H1 (cell line): ENCODE results near the gene PRTN3. TPM values are rescaled to one million over a fixed set of nuclear protein-coding genes. Genes with fewer than 3 reads are reported as not detected.

Experiments
- CTCF ChIA-PET: fragments of 300-600 bp; sonication (Branson Sonifier 250); formaldehyde crosslinking; loops from one replicate; lab custom pipeline; 2021; ENCODE audit not compliant: partially characterized antibody; lab: Charles Lee
- POLR2A ChIA-PET: fragments of 300-600 bp; sonication (Branson Sonifier 250); formaldehyde crosslinking; loops from one replicate; lab custom pipeline; 2021; ENCODE audit warnings: inconsistent platforms; ENCODE audit not compliant: partially characterized antibody; lab: Charles Lee
- DNase-seq, 2 experiments: peaks; one replicate each; pipeline versions ENCODE4 v3.0.0 to v3.0.0-alpha.2; 2010 to 2022; ENCODE audit warnings: low spot score in 2 of 2, low read depth in 1 of 2, mixed read lengths in 1 of 2
- FAIRE-seq: peaks from 2 replicates; lab custom pipeline; 2011; peaks lifted over from hg19 to GRCh38; lab: Jason Lieb, UNC
- H2AFZ ChIP-seq: 2 replicates; pipeline ENCODE4 v1.8.1; 2012; ENCODE audit warnings: low read length, inconsistent platforms
- H2AK5ac ChIP-seq: 2 replicates; pipeline ENCODE4 v1.6.1; 2013; ENCODE audit warnings: low read depth, low read length
- H2BK120ac ChIP-seq: replicated peaks from 2 replicates; pipeline ENCODE3; 2013; ENCODE audit warnings: low read depth, low read length, inconsistent platforms
- H2BK12ac ChIP-seq: 2 replicates; pipeline ENCODE4 v1.6.1; 2013; ENCODE audit warnings: low read depth, low read length
- H2BK15ac ChIP-seq: 2 replicates; pipeline ENCODE4 v1.6.1; 2013; ENCODE audit warnings: low read length
- H2BK20ac ChIP-seq: 2 replicates; pipeline ENCODE4 v1.6.1; 2013; ENCODE audit warnings: low read length
- H2BK5ac ChIP-seq: 2 replicates; pipeline ENCODE4 v1.6.1; 2013; ENCODE audit warnings: low read depth, low read length
- H3K14ac ChIP-seq: 2 replicates; pipeline ENCODE4 v1.6.1; 2013; ENCODE audit warnings: inconsistent platforms; ENCODE audit not compliant: insufficient read length
- H3K18ac ChIP-seq: 2 replicates; pipeline ENCODE4 v1.6.1; 2013; ENCODE audit warnings: low read length; ENCODE audit errors: extremely low read depth
- H3K23ac ChIP-seq: 2 replicates; pipeline ENCODE4 v1.6.1; 2013; ENCODE audit warnings: inconsistent platforms; ENCODE audit not compliant: insufficient read length
- H3K23me2 ChIP-seq: 2 replicates; pipeline ENCODE4 v1.6.1; 2013; ENCODE audit warnings: low read depth, low read length
- H3K27ac ChIP-seq: 2 replicates; pipeline ENCODE4 v1.6.1; 2011; ENCODE audit warnings: low read depth, low read length, inconsistent platforms
- H3K27me3 ChIP-seq, 4 experiments: replicated peaks in 1 of 4; 1 replicate in 1 of 4; 2 replicates in 3 of 4; pipeline versions ENCODE4 v1.6.1 to v1.8.1; 2011 to 2013; ENCODE audit warnings: low read length in 3 of 4, mild to moderate bottlenecking in 3 of 4, inconsistent platforms in 2 of 4, mixed read lengths in 2 of 4, moderate library complexity in 1 of 4; ENCODE audit not compliant: control insufficient read depth in 3 of 4, insufficient read depth in 3 of 4; ENCODE audit errors: extremely low read depth in 1 of 4
- H3K36me3 ChIP-seq, 4 experiments: 2 replicates each; pipeline versions ENCODE4 v1.6.1 to v1.8.1; 2011 to 2013; ENCODE audit warnings: mild to moderate bottlenecking in 4 of 4, low read length in 3 of 4, moderate library complexity in 2 of 4, control low read depth in 1 of 4, inconsistent platforms in 1 of 4; ENCODE audit not compliant: insufficient read depth in 4 of 4, control insufficient read depth in 2 of 4
- H3K4ac ChIP-seq: replicated peaks from 2 replicates; pipeline ENCODE3; 2013; ENCODE audit warnings: low read length, low read depth, mixed read lengths, inconsistent platforms; ENCODE audit not compliant: insufficient read length
- H3K4me1 ChIP-seq, 4 experiments: replicated peaks in 1 of 4; 1 replicate in 1 of 4; 2 replicates in 3 of 4; pipeline versions ENCODE4 v1.6.1 to v1.8.1; 2011 to 2013; ENCODE audit warnings: low read length in 3 of 4, inconsistent platforms in 2 of 4, mixed read lengths in 1 of 4; ENCODE audit not compliant: insufficient read depth in 4 of 4, control insufficient read depth in 3 of 4
- H3K4me2 ChIP-seq, 2 experiments: 2 replicates each; pipeline versions ENCODE4 v1.6.1 to v1.8.1; 2011 to 2013; ENCODE audit warnings: low read depth in 2 of 2, low read length in 2 of 2, control low read depth in 1 of 2, inconsistent platforms in 1 of 2, mild to moderate bottlenecking in 1 of 2; ENCODE audit not compliant: insufficient read depth in 1 of 2
- H3K4me3 ChIP-seq, 4 experiments: fragments of 200-600, 300-600 bp in 1 of 4; sonication (generic), shearing (Covaris generic), sonication (Bioruptor Twin) in 1 of 4; 2 replicates each; pipeline versions ENCODE4 v1.5.1 to v1.8.1; 2011 to 2016; ENCODE audit warnings: low read length in 4 of 4, low read depth in 3 of 4, control low read depth in 2 of 4, inconsistent platforms in 2 of 4, mild to moderate bottlenecking in 2 of 4, mixed read lengths in 1 of 4, moderate library complexity in 1 of 4; ENCODE audit not compliant: insufficient read depth in 2 of 4; ENCODE audit errors: extremely low read depth in 1 of 4
- H3K56ac ChIP-seq: replicated peaks from 2 replicates; pipeline ENCODE3; 2013; ENCODE audit warnings: low read depth, mild to moderate bottlenecking, mixed read lengths, low read length, inconsistent platforms; ENCODE audit not compliant: insufficient read length
- H3K79me1 ChIP-seq: 2 replicates; pipeline ENCODE4 v1.6.1; 2013; ENCODE audit warnings: low read depth, low read length, control low read depth
- H3K79me2 ChIP-seq, 2 experiments: 2 replicates each; pipeline versions ENCODE4 v1.6.1 to v1.8.1; 2012 to 2013; ENCODE audit warnings: low read length in 2 of 2, mild to moderate bottlenecking in 2 of 2, inconsistent platforms in 1 of 2; ENCODE audit not compliant: insufficient read depth in 2 of 2, control insufficient read depth in 1 of 2
- H3K9ac ChIP-seq, 4 experiments: replicated peaks in 1 of 4; 1 replicate in 1 of 4; 2 replicates in 3 of 4; pipeline versions ENCODE4 v1.6.1 to v1.8.1; 2011 to 2013; ENCODE audit warnings: low read depth in 3 of 4, low read length in 3 of 4, control low read depth in 2 of 4, mild to moderate bottlenecking in 2 of 4, moderate library complexity in 2 of 4, inconsistent platforms in 1 of 4; ENCODE audit errors: extremely low read depth in 1 of 4
- H3K9me3 ChIP-seq, 2 experiments: 2 replicates each; pipeline versions ENCODE4 v1.6.1 to v1.8.1; 2012 to 2013; ENCODE audit warnings: mild to moderate bottlenecking in 2 of 2, moderate library complexity in 2 of 2, control low read depth in 1 of 2, inconsistent platforms in 1 of 2, low read depth in 1 of 2, low read length in 1 of 2, mixed read lengths in 1 of 2; ENCODE audit not compliant: insufficient read depth in 2 of 2
- H4K20me1 ChIP-seq, 2 experiments: replicated peaks in 1 of 2; 2 replicates each; pipeline versions ENCODE3 to v1.8.1; 2011 to 2013; ENCODE audit warnings: inconsistent platforms in 2 of 2, low read length in 2 of 2, mild to moderate bottlenecking in 1 of 2; ENCODE audit not compliant: insufficient read depth in 2 of 2, control insufficient read depth in 1 of 2
- H4K5ac ChIP-seq: 2 replicates; pipeline ENCODE4 v1.6.1; 2013; ENCODE audit warnings: low read length, low read depth, mixed read lengths, inconsistent platforms; ENCODE audit not compliant: insufficient read length
- H4K8ac ChIP-seq: 2 replicates; pipeline ENCODE4 v1.8.0; 2013; ENCODE audit warnings: mild to moderate bottlenecking, moderate library complexity, low read length, inconsistent platforms; ENCODE audit not compliant: insufficient read depth; ENCODE audit errors: extremely low read depth
- H4K91ac ChIP-seq: replicated peaks from 2 replicates; pipeline ENCODE3; 2013; ENCODE audit warnings: low read length, mixed read lengths, inconsistent platforms; ENCODE audit not compliant: insufficient read length
- CEBPB ChIP-seq: IDR thresholded peaks from 2 replicates; pipeline ENCODE4 v1.6.1; 2012; ENCODE audit warnings: low read depth, low read length
- CHD1 ChIP-seq: IDR thresholded peaks from 2 replicates; pipeline ENCODE4 v1.6.1; 2012; ENCODE audit warnings: low read depth, low read length, improper control_type of control experiment
- CTCF ChIP-seq, 3 experiments: IDR thresholded peaks; 1 replicate in 2 of 3; 2 replicates in 1 of 3; pipeline versions ENCODE4 v1.5.1 to v1.6.1; 2011; ENCODE audit warnings: low read length in 3 of 3, mild to moderate bottlenecking in 3 of 3, inconsistent platforms in 2 of 3, low read depth in 1 of 3, moderate library complexity in 1 of 3; ENCODE audit not compliant: insufficient read depth in 1 of 3; ENCODE audit errors: control extremely low read depth in 1 of 3
- HDAC2 ChIP-seq, 2 experiments: fragments of 300-600 bp in 1 of 2; sonication (generic) in 1 of 2; IDR thresholded peaks; 2 replicates each; pipeline ENCODE4 v1.6.1; 2011 to 2012; ENCODE audit warnings: low read depth in 2 of 2, low read length in 2 of 2, mild to moderate bottlenecking in 2 of 2, moderate library complexity in 2 of 2, borderline replicate concordance in 1 of 2, inconsistent platforms in 1 of 2
- KDM4A ChIP-seq: IDR thresholded peaks from one replicate; pipeline ENCODE4 v1.7.1; 2012; ENCODE audit warnings: low read depth, mild to moderate bottlenecking, moderate library complexity, low read length, inconsistent platforms; ENCODE audit not compliant: severe bottlenecking
- SAP30 ChIP-seq: fragments of 300-600 bp; sonication (generic); IDR thresholded peaks from 2 replicates; pipeline ENCODE4 v1.7.1; 2012; ENCODE audit warnings: low read length, moderate library complexity, mild to moderate bottlenecking, inconsistent platforms; ENCODE audit not compliant: insufficient read depth, insufficient replicate concordance
- SP4 ChIP-seq: IDR thresholded peaks from 2 replicates; pipeline ENCODE4 v1.6.1; 2012; ENCODE audit warnings: low read length, inconsistent platforms
- ZNF274 ChIP-seq: IDR thresholded peaks from 2 replicates; pipeline ENCODE4 v1.7.0; 2012; ENCODE audit warnings: low read length, borderline replicate concordance; ENCODE audit errors: extremely low read depth
- WGBS, 2 experiments: shearing (Covaris generic) in 1 of 2; methylation state at CpG; one replicate each; pipeline versions ENCODE4 v1.1.6 to v1.1.7; 2013 to 2015; ENCODE audit warnings: low lambda C conversion rate in 2 of 2, mixed read lengths in 2 of 2, inconsistent platforms in 1 of 2, low coverage in 1 of 2, missing lambda C conversion rate in 1 of 2; ENCODE audit not compliant: insufficient replicate concordance in 2 of 2, insufficient coverage in 1 of 2, insufficient read length in 1 of 2; ENCODE audit errors: extremely low coverage in 1 of 2, missing lambda C conversion rate in 1 of 2; 5-methylcytosine and 5-hydroxymethylcytosine counted together
- polyA plus RNA-seq, 7 experiments: library from polyadenylated mRNA; depleted of rRNA in 3 of 7; stranded (reverse) in 5 of 7; unstranded in 2 of 7; fragments of >200 nt in 5 of 7; fragments of 200-250 nt in 2 of 7; gene quantifications; 1 replicate in 5 of 7; 2 replicates in 1 of 7; 4 replicates in 1 of 7; pipeline versions ENCODE4 v1.2.1 to v1.2.3, GENCODE V29; 2011 to 2013; ENCODE audit warnings: missing spikeins in 2 of 7, mixed read lengths in 2 of 7
- total RNA-seq: library from RNA; stranded (reverse); fragmentation: NEBNext Ultra II Directional; extraction: Animal tissue kit (Norgen Biotek cat#: 25700); gene quantifications from 2 replicates; pipeline ENCODE4 v1.2.1, GENCODE V29; 2021

The PRTN3 gene
- total and polyA plus RNA-seq, 2 of the 8 experiments (the other 6 are each of a cell fraction or from before 2014, with no cell fraction given) = 0.39 to 2.1 TPM

- Histone ChIP-seq H3K4me3 (peak overlapping the region; percentile 88 to 100 (median 96)), H3K27me3 (no peaks in the 10 kb centered on the region), H3K23me2 (peaks cover 10% of the 10 kb centered on the region; the same call in 1 of the 2 replicates), H3K79me1 (peaks cover 10% of the 10 kb centered on the region; the same call in 1 of the 2 replicates), H4K5ac (no peak overlapping the region), H3K56ac (no peak overlapping the region), H4K91ac (no peak overlapping the region), H2AK5ac (no peak overlapping the region), H3K4ac (no peak overlapping the region), H3K9ac (peak overlapping the region; percentile 86 to 98 (median 93)), H3K36me3 (peaks cover 12 to 37% (median 32%) of the 10 kb centered on the region in 4 experiments; a peak in 7 of 8 replicates), H3K4me1 (peaks cover 0 to 29% (median 16%) of the 10 kb centered on the region in 4 experiments; a peak in 6 of 7 replicates), H3K9me3 (no peaks in the 10 kb centered on the region), H4K20me1 (peaks cover 53 to 54% of the 10 kb centered on the region in 2 experiments), H2BK12ac (no peak overlapping the region), H2BK15ac (no peak overlapping the region), H4K8ac (no peak overlapping the region; the same call in 1 of the 2 replicates), H2BK120ac (no peak overlapping the region), H2BK5ac (peak overlapping the region; percentile 71), H3K79me2 (peaks cover 62 to 65% of the 10 kb centered on the region in 2 experiments), H3K27ac (peak overlapping the region; percentile 75; the same call in 1 of the 2 replicates), H3K14ac (no peak overlapping the region), H3K23ac (no peak overlapping the region), H3K4me2 (peak overlapping the region; percentile 62 to 93), H2AFZ (no peak overlapping the region), H2BK20ac (no peak overlapping the region), H3K18ac (no peak overlapping the region; the same call in 1 of the 2 replicates)
- POLR2A ChIA-PET = interaction anchor here (0.5 to 16.9 kb wide), 28 partner anchors 9 to 268 kb away, joined by 3 to 277 read pairs (median 6); partner anchors contain the start of genes AZU1, BSG, CDC34 and CNN2
- DNase-seq (peak in 1 of 2 experiments; percentile 67), FAIRE-seq (no peak)
- WGBS, 2 experiments = 32% methylated on average over 28 of the region's 28 CpGs; no CpG with 5 or more reads in 1 of the 2 experiments
- CTCF ChIA-PET = interaction anchor here (0.6 to 2.3 kb wide), 10 partner anchors 10 to 185 kb away, joined by 3 to 10 read pairs (median 3); partner anchors contain the start of gene WDR18
- TF ChIP-seq SAP30 (no peak), CHD1 (no peak), HDAC2 (IDR thresholded peaks at IDR 0.05; ENCODE audit: borderline replicate concordance in 1 of 2, low read depth in 2 of 2, low read length in 2 of 2) (no peak), SP4 (no peak), ZNF274 (no peak), CTCF (IDR thresholded peaks at IDR 0.05; ENCODE audit: control extremely low read depth in 1 of 3, insufficient read depth in 1 of 3, low read depth in 1 of 3, low read length in 3 of 3) (peak; percentile 20 to 25 (median 24)), CEBPB (no peak), KDM4A (no peak)
These were observed 41.5 kb upstream of the PRTN3 start for GRCh38 chr19:799076-799881.
